ENCODE measurements around the gene LRP2. TPM values are rescaled to one million over a fixed set of nuclear protein-coding genes. Genes with fewer than 3 reads are reported as not detected.
A peak's percentile ranks its signal among the peaks of the same experiment; 100 is the strongest.

LRP2 gene
- total and polyA plus RNA-seq, 8 donors: 2.5 to 34.6 (median 4.0) TPM

- ATAC-seq (no peak), DNase-seq (no peak)
- no peak overlapping the region for H3K27ac ChIP-seq
- H3K27me3 ChIP-seq: no peaks in the 10 kb centered on the region
- intact Hi-C loops (cut with DNase I): no loop called here
- no peak overlapping the region for H3K4me3 ChIP-seq
- no peak for TF ChIP-seq CTCF (IDR thresholded peaks at IDR 0.05)
- H3K36me3 ChIP-seq: no peaks in the 10 kb centered on the region
- no peaks in the 10 kb centered on the region for H3K9me3 ChIP-seq
- no peaks in the 10 kb centered on the region for H3K4me1 ChIP-seq
These were observed 196.5 kb downstream of the LRP2 start for GRCh38 chr2:169165791-169166190.

- TF ChIP-seq CTCF (IDR thresholded peaks at IDR 0.05): no peak
- Histone ChIP-seq H3K9me3 (no peaks in the 10 kb centered on the region), H3K27me3 (no peaks in the 10 kb centered on the region), H3K27ac (no peak overlapping the region), H3K4me1 (no peaks in the 10 kb centered on the region), H3K36me3 (no peaks in the 10 kb centered on the region), H3K4me3 (no peak overlapping the region)
- ATAC-seq (no peak), DNase-seq (no peak)
- intact Hi-C loops (cut with DNase I): no loop called here
These were observed 198.0 kb downstream of the LRP2 start for GRCh38 chr2:169164311-169164710.

- no peak for TF ChIP-seq CTCF (IDR thresholded peaks at IDR 0.05)
- intact Hi-C loops (cut with DNase I): no loop called here
- no peaks in the 10 kb centered on the region for H3K9me3 ChIP-seq
- no peaks in the 10 kb centered on the region for H3K4me1 ChIP-seq
- no peaks in the 10 kb centered on the region for H3K27me3 ChIP-seq
- no peak overlapping the region for H3K27ac ChIP-seq
- H3K36me3 ChIP-seq: no peaks in the 10 kb centered on the region
- no peak overlapping the region for H3K4me3 ChIP-seq
- no peak for DNase-seq
- ATAC-seq: no peak
These were observed 199.7 kb downstream of the LRP2 start for GRCh38 chr2:169162613-169163012.

- no peak for TF ChIP-seq CTCF (IDR thresholded peaks at IDR 0.05)
- Histone ChIP-seq H3K9me3 (no peaks in the 10 kb centered on the region), H3K27ac (no peak overlapping the region), H3K4me1 (no peaks in the 10 kb centered on the region), H3K4me3 (no peak overlapping the region), H3K27me3 (no peaks in the 10 kb centered on the region), H3K36me3 (no peaks in the 10 kb centered on the region)
- intact Hi-C loops (cut with DNase I): no loop called here
- ATAC-seq: peak; percentile 18
- no peak for DNase-seq
These were observed 201.3 kb downstream of the LRP2 start for GRCh38 chr2:169160926-169161481.

GRCh38 chr2:169159686-169160085, 202.6 kb downstream of the LRP2 start:
- no peak for TF ChIP-seq CTCF (IDR thresholded peaks at IDR 0.05)
- Histone ChIP-seq H3K4me1 (no peaks in the 10 kb centered on the region), H3K36me3 (no peaks in the 10 kb centered on the region), H3K4me3 (no peak overlapping the region), H3K9me3 (no peaks in the 10 kb centered on the region), H3K27ac (no peak overlapping the region), H3K27me3 (no peaks in the 10 kb centered on the region)
- intact Hi-C loops (cut with DNase I): no loop called here
- DNase-seq (no peak), ATAC-seq (no peak)

Measured in left lung (tissue), 10 donors.